Measurements from ENCODE around the gene ITGB1BP1. TPM values are rescaled to one million over a fixed set of nuclear protein-coding genes. Genes with fewer than 3 reads are reported as not detected.

ITGB1BP1 gene
- total RNA-seq, 1 experiment from 2014 or later, result 32.7 TPM

GRCh38 chr2:9443526-9443925 is 20.2 kb upstream of the ITGB1BP1 start:
- ATAC-seq (no peak), DNase-seq (ENCODE audit: low spot score) (no peak)
- no peak for TF ChIP-seq ELF4 (CRISPR knock-in tag; IDR thresholded peaks at IDR 0.05; ENCODE audit: low read depth)
- no peak for TF ChIP-seq ZNF263 (CRISPR knock-in tag; IDR thresholded peaks at IDR 0.05; ENCODE audit: low read depth)
- TF ChIP-seq ETV6 (CRISPR knock-in tag; IDR thresholded peaks at IDR 0.05), result no peak
- TF ChIP-seq ZNF423 (CRISPR knock-in tag; IDR thresholded peaks at IDR 0.05), result no peak
- no peak for TF ChIP-seq TP53 (CRISPR knock-in tag; IDR thresholded peaks at IDR 0.05)
- TF ChIP-seq ZNF425 (CRISPR knock-in tag; conservative IDR thresholded peaks at IDR 0.05), result no peak
- TF ChIP-seq GRHL2 (CRISPR knock-in tag; IDR thresholded peaks at IDR 0.05; ENCODE audit: insufficient replicate concordance, severe bottlenecking), result no peak
- TF ChIP-seq PREB (CRISPR knock-in tag; IDR thresholded peaks at IDR 0.05; ENCODE audit: borderline replicate concordance), result no peak
- TF ChIP-seq AR (CRISPR knock-in tag; IDR thresholded peaks at IDR 0.05), result no peak
- no peak for TF ChIP-seq TEAD4 (CRISPR knock-in tag; IDR thresholded peaks at IDR 0.05)
- no peak for TF ChIP-seq FOXK1 (CRISPR knock-in tag; IDR thresholded peaks at IDR 0.05)
- TF ChIP-seq ZNF219 (CRISPR knock-in tag; IDR thresholded peaks at IDR 0.05; ENCODE audit: borderline replicate concordance), result no peak
- TF ChIP-seq CREB1 (CRISPR knock-in tag; IDR thresholded peaks at IDR 0.05), result no peak
- Mint-ChIP-seq H3K27me3 (ENCODE audit: low read depth) (no peaks in the 10 kb centered on the region), H3K4me3 (no peak overlapping the region), H3K9me3 (no peaks in the 10 kb centered on the region), H3K4me1 (no peaks in the 10 kb centered on the region), H3K27ac (no peak overlapping the region), H3K36me3 (peaks cover 66% of the 10 kb centered on the region)
- CTCF ChIA-PET, result no interaction called here
- POLR2A ChIA-PET, result no interaction called here

- DNase-seq (ENCODE audit: low spot score) (no peak), ATAC-seq (no peak)
- Mint-ChIP-seq H3K36me3 (peaks cover 69% of the 10 kb centered on the region), H3K27ac (no peak overlapping the region), H3K4me3 (no peak overlapping the region), H3K9me3 (no peaks in the 10 kb centered on the region), H3K27me3 (ENCODE audit: low read depth) (no peaks in the 10 kb centered on the region), H3K4me1 (no peaks in the 10 kb centered on the region)
- ChIA-PET POLR2A (no interaction called here), CTCF (no interaction called here)
- TF ChIP-seq EMX1 (CRISPR knock-in tag; IDR thresholded peaks at IDR 0.05), result no peak
- no peak for TF ChIP-seq ZNF138 (CRISPR knock-in tag; conservative IDR thresholded peaks at IDR 0.05)
- no peak for TF ChIP-seq HMGA2 (CRISPR knock-in tag; IDR thresholded peaks at IDR 0.05)
- TF ChIP-seq ATF2 (CRISPR knock-in tag; IDR thresholded peaks at IDR 0.05; ENCODE audit: borderline replicate concordance, low read depth), result no peak
- no peak for TF ChIP-seq ZNF232 (CRISPR knock-in tag; IDR thresholded peaks at IDR 0.05)
- no peak for TF ChIP-seq ZNF219 (CRISPR knock-in tag; IDR thresholded peaks at IDR 0.05; ENCODE audit: borderline replicate concordance)
- no peak for TF ChIP-seq ZNF263 (CRISPR knock-in tag; IDR thresholded peaks at IDR 0.05; ENCODE audit: low read depth)
- TF ChIP-seq PRDM15 (CRISPR knock-in tag; IDR thresholded peaks at IDR 0.05), result no peak
- TF ChIP-seq ZNF532 (CRISPR knock-in tag; IDR thresholded peaks at IDR 0.05; ENCODE audit: borderline replicate concordance), result no peak
- no peak for TF ChIP-seq NR1H2 (CRISPR knock-in tag; IDR thresholded peaks at IDR 0.05)
Observed at GRCh38 chr2:9441556-9441955, 18.2 kb upstream of the ITGB1BP1 start.
